Measurements from ENCODE around the gene TSC22D2.

- TF ChIP-seq POLR2A (IDR thresholded peaks at IDR 0.05) (no peak), CTCF (IDR thresholded peaks at IDR 0.05) (no peak)
Measured at GRCh38 chr3:150372320-150372719, 35.8 kb upstream of the TSC22D2 start.

Measured in thyroid gland (tissue), 4 donors.